ENCODE results near the gene NEB. TPM values are rescaled to one million over a fixed set of nuclear protein-coding genes. Genes with fewer than 3 reads are reported as not detected.

Gene NEB
- total RNA-seq, 3 donors from 2014 or later (not counting 1 experiment from before 2014, with no cell fraction given) = 5.0 to 5.7 (median 5.4) TPM

DNA sequence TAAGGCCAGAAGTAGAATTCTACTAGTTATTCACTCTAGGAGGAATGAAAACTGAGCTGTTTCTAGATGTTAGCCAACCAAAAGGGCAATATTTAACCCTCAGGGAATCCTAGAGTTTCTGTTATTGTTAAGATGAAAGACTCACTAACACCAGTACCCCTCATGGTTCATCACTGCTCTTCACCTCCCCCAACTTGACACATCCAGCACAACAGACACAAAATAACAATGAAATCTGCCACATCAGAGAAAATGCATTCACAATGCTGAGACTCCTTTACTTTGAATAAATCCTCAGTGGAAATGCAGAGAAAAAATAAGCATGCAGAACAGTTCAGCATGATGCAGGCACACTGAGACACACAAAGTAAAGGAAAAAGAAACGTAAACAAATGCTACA is 213.3 kb downstream of the NEB start:
- intact Hi-C loops (cut with micrococcal nuclease) = no loop called here
- Mint-ChIP-seq H3K4me1 (no peaks in the 10 kb centered on the region), H3K4me3 (no peak overlapping the region), H3K27me3 (ENCODE audit: low read depth in 2 of 2) (no peaks in the 10 kb centered on the region), H3K36me3 (peaks cover 10% of the 10 kb centered on the region), H3K27ac (no peak overlapping the region), H3K9me3 (no peaks in the 10 kb centered on the region)
- no peaks in the 10 kb centered on the region for H3K9me3 ChIP-seq (ENCODE audit: control insufficient read depth, insufficient read depth, low read length)
- DNase-seq = no peak
- no peak overlapping the region for H3K27ac ChIP-seq (ENCODE audit: low read length)
- TF ChIP-seq, protein P1, sequence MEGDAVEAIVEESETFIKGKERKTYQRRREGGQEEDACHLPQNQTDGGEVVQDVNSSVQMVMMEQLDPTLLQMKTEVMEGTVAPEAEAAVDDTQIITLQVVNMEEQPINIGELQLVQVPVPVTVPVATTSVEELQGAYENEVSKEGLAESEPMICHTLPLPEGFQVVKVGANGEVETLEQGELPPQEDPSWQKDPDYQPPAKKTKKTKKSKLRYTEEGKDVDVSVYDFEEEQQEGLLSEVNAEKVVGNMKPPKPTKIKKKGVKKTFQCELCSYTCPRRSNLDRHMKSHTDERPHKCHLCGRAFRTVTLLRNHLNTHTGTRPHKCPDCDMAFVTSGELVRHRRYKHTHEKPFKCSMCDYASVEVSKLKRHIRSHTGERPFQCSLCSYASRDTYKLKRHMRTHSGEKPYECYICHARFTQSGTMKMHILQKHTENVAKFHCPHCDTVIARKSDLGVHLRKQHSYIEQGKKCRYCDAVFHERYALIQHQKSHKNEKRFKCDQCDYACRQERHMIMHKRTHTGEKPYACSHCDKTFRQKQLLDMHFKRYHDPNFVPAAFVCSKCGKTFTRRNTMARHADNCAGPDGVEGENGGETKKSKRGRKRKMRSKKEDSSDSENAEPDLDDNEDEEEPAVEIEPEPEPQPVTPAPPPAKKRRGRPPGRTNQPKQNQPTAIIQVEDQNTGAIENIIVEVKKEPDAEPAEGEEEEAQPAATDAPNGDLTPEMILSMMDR (IDR thresholded peaks at IDR 0.05) = no peak
- no peak for ATAC-seq
- no peak overlapping the region for H3K4me3 ChIP-seq (ENCODE audit: low read length)
- no peaks in the 10 kb centered on the region for H3K4me1 ChIP-seq (ENCODE audit: control insufficient read depth, insufficient read depth, low read length)
- H3K36me3 ChIP-seq (ENCODE audit: control insufficient read depth, insufficient read depth, low read length) = no peaks in the 10 kb centered on the region
- WGBS (ENCODE audit: insufficient coverage) = 80% methylated on average over 1 of the region's 1 CpG
- H3K27me3 ChIP-seq (ENCODE audit: control insufficient read depth, insufficient read depth, low read length) = no peaks in the 10 kb centered on the region

DNA sequence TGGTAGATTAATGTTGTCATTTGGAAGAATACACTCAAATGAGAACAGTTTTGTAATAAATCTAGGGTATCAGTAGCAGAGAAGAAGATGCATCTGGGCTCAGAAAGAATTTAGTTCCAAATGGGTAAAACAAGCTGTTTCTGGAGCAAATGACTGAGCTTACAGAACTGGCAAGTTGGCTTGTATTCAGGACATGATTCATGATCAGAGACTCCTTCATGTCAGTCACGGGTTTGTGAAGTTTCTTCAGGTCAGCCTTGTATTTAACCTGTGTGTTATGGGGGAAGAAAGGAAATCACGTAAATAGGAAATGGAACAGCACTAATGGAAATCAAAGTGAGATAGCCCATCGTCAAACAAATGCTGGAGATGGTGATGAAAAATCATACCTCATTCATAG is 215.5 kb downstream of the NEB start:
- Mint-ChIP-seq H3K4me1 (no peaks in the 10 kb centered on the region), H3K27ac (no peak overlapping the region), H3K9me3 (no peaks in the 10 kb centered on the region), H3K27me3 (ENCODE audit: low read depth in 2 of 2) (no peaks in the 10 kb centered on the region), H3K36me3 (peaks cover 10% of the 10 kb centered on the region), H3K4me3 (no peak overlapping the region)
- 98% methylated on average over 2 of the region's 3 CpGs for WGBS (ENCODE audit: insufficient coverage)
- Histone ChIP-seq H3K36me3 (ENCODE audit: control insufficient read depth, insufficient read depth, low read length) (peaks cover 2% of the 10 kb centered on the region), H3K27me3 (ENCODE audit: control insufficient read depth, insufficient read depth, low read length) (no peaks in the 10 kb centered on the region), H3K4me3 (ENCODE audit: low read length) (no peak overlapping the region), H3K4me1 (ENCODE audit: control insufficient read depth, insufficient read depth, low read length) (no peaks in the 10 kb centered on the region), H3K27ac (ENCODE audit: low read length) (no peak overlapping the region), H3K9me3 (ENCODE audit: control insufficient read depth, insufficient read depth, low read length) (no peaks in the 10 kb centered on the region)
- intact Hi-C loops (cut with micrococcal nuclease) = no loop called here
- no peak for DNase-seq
- TF ChIP-seq, protein P1 (IDR thresholded peaks at IDR 0.05) = no peak
- no peak for ATAC-seq

DNA sequence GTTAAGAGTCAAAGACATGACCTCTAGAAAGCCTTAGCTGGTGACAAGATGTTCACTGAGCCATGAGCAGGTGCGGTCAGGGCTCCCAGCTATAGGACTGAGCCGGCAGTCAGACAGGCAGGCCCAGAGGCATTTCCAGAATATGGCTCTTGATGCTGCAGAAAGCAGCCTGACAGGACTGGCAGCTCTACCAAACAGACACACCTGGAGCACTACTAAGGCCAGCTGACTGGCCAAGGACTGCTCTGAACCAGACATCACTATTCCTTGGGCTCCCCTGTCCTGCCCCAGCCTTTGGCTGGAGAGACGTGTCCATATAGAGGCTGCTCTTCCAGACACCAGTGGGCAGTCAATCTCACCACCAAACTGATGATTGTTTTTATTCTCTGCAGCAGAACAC is 225.8 kb downstream of the NEB start:
- no peaks in the 10 kb centered on the region for H3K4me1 ChIP-seq (ENCODE audit: control insufficient read depth, insufficient read depth, low read length)

DNA sequence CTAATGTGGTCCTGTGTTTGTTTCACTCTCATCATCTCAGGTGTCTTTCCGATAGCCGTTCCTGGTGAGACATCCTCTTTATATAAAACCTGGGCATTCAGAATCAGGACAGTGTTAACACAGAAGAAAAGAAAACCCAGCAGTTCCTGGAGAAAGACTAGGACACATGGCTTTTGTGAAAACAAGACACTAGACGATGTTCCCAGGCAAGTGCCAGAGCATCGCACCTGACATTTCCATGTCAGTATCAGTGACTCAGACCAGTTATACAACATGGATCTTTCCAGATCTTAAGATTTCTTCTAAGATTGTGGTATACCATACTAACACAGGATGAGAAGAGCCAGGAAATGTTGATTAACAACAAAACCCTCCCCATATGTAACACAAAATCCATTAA is 228.1 kb downstream of the NEB start:
- H3K4me1 ChIP-seq (ENCODE audit: control insufficient read depth, insufficient read depth, low read length) = no peaks in the 10 kb centered on the region
- Mint-ChIP-seq H3K4me1 (no peaks in the 10 kb centered on the region), H3K4me3 (no peak overlapping the region), H3K27me3 (ENCODE audit: low read depth in 2 of 2) (no peaks in the 10 kb centered on the region), H3K36me3 (peaks cover 14% of the 10 kb centered on the region), H3K9me3 (no peaks in the 10 kb centered on the region), H3K27ac (no peak overlapping the region)
- no peaks in the 10 kb centered on the region for H3K9me3 ChIP-seq (ENCODE audit: control insufficient read depth, insufficient read depth, low read length)
- intact Hi-C loops (cut with micrococcal nuclease) = no loop called here
- H3K36me3 ChIP-seq (ENCODE audit: control insufficient read depth, insufficient read depth, low read length) = peaks cover 3% of the 10 kb centered on the region
- DNase-seq (no peak), ATAC-seq (no peak)
- no peaks in the 10 kb centered on the region for H3K27me3 ChIP-seq (ENCODE audit: control insufficient read depth, insufficient read depth, low read length)
- H3K4me3 ChIP-seq (ENCODE audit: low read length) = no peak overlapping the region
- TF ChIP-seq, protein P1 (IDR thresholded peaks at IDR 0.05) = no peak
- H3K27ac ChIP-seq (ENCODE audit: low read length) = no peak overlapping the region
- 95% methylated on average over 4 of the region's 4 CpGs for WGBS (ENCODE audit: insufficient coverage)

More for the DNA sequence above, 225.8 kb downstream of the NEB start:
- Mint-ChIP-seq H3K27me3 (ENCODE audit: low read depth in 2 of 2) (no peaks in the 10 kb centered on the region), H3K27ac (no peak overlapping the region), H3K36me3 (peaks cover 14% of the 10 kb centered on the region), H3K4me1 (no peaks in the 10 kb centered on the region), H3K4me3 (no peak overlapping the region), H3K9me3 (no peaks in the 10 kb centered on the region)
- H3K27me3 ChIP-seq (ENCODE audit: control insufficient read depth, insufficient read depth, low read length) = no peaks in the 10 kb centered on the region
- 95% methylated on average over 3 of the region's 3 CpGs for whole genome bisulfite sequencing (ENCODE audit: insufficient coverage)
- no peaks in the 10 kb centered on the region for H3K9me3 ChIP-seq (ENCODE audit: control insufficient read depth, insufficient read depth, low read length)
- no peak for DNase-seq
- H3K36me3 ChIP-seq (ENCODE audit: control insufficient read depth, insufficient read depth, low read length) = peaks cover 3% of the 10 kb centered on the region
- H3K27ac ChIP-seq (ENCODE audit: low read length) = no peak overlapping the region
- H3K4me3 ChIP-seq (ENCODE audit: low read length) = no peak overlapping the region
- no peak for ATAC-seq
- TF ChIP-seq, protein P1 (IDR thresholded peaks at IDR 0.05) = no peak
- intact Hi-C loops (cut with micrococcal nuclease) = no loop called here
